Measurements from ENCODE around the gene HNMT.

DNA sequence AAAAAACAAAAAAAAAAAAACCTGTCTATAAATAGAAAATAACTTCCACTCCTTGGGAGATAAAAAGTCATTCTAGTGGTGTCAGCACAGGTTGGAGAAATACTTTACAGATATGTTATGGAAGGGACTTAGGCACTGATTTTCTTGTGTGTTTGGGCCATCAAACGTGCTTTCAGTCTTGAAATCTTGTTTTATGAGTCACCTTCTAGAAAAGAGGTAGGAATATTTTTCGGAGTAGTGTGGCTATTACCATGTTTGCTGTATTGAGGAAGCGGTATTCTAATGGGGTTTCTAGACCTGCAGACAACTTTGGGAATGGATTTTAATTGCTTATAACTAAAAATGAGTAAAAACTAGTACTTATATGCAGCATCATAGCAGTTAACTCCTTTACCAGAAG is 12.0 kb downstream of the HNMT start:
- TF ChIP-seq, protein P1, sequence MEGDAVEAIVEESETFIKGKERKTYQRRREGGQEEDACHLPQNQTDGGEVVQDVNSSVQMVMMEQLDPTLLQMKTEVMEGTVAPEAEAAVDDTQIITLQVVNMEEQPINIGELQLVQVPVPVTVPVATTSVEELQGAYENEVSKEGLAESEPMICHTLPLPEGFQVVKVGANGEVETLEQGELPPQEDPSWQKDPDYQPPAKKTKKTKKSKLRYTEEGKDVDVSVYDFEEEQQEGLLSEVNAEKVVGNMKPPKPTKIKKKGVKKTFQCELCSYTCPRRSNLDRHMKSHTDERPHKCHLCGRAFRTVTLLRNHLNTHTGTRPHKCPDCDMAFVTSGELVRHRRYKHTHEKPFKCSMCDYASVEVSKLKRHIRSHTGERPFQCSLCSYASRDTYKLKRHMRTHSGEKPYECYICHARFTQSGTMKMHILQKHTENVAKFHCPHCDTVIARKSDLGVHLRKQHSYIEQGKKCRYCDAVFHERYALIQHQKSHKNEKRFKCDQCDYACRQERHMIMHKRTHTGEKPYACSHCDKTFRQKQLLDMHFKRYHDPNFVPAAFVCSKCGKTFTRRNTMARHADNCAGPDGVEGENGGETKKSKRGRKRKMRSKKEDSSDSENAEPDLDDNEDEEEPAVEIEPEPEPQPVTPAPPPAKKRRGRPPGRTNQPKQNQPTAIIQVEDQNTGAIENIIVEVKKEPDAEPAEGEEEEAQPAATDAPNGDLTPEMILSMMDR (IDR thresholded peaks at IDR 0.05) = no peak
- no peak for TF ChIP-seq POLR2AphosphoS5 (IDR thresholded peaks at IDR 0.05)
